ENCODE data around the gene PPM1F.

DNA sequence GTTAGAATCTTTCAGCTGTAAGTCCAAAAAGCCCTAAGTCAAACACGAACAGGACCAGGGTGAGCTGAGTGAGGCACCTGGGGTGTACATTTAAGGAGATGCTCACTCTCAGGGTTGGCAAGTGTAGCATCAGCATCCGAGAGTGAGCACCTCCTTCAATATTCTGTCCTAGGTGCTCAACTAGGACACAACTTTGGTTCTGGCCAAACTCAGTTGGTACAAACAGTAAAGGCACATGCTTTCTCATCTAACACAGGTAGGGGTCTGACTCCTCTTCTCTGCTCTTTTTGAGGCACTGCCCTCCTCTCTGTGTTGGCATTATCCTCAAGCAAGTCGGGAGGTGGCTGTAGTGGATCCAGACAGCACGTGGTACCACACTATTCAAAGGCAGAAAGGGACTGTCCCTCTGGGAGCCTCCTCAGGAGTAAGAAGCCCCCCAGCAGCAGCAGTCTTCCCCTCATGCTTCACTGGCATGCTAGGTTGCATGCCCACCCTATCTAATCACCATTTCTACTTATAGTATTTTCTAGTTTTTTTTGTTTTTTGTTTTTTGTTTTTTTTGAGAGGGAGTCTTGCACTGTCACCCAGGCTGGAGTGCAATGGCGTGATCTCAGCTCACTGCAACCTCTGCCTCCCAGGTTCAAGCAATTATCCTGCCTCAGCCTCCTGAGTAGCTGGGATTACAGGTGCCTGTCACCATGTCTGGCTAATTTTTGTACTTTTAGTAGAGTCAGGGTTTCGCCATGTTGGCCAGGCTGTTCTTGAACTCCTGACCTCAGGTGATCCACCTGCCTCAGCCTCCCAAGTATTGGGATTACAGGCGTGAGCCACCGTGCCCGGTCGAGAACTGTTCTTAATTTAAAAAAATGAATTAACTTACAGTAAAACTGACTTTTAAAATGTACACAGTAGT is 70.6 kb downstream of the PPM1F start:
- no peak for TF ChIP-seq POLR2A (IDR thresholded peaks at IDR 0.05)
- TF ChIP-seq, protein P1, sequence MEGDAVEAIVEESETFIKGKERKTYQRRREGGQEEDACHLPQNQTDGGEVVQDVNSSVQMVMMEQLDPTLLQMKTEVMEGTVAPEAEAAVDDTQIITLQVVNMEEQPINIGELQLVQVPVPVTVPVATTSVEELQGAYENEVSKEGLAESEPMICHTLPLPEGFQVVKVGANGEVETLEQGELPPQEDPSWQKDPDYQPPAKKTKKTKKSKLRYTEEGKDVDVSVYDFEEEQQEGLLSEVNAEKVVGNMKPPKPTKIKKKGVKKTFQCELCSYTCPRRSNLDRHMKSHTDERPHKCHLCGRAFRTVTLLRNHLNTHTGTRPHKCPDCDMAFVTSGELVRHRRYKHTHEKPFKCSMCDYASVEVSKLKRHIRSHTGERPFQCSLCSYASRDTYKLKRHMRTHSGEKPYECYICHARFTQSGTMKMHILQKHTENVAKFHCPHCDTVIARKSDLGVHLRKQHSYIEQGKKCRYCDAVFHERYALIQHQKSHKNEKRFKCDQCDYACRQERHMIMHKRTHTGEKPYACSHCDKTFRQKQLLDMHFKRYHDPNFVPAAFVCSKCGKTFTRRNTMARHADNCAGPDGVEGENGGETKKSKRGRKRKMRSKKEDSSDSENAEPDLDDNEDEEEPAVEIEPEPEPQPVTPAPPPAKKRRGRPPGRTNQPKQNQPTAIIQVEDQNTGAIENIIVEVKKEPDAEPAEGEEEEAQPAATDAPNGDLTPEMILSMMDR (IDR thresholded peaks at IDR 0.05), result no peak

All from lower leg skin (tissue), 3 donors.